Ovary (tissue), 9 donors: ENCODE data around the gene GOT2. TPM values are rescaled to one million over a fixed set of nuclear protein-coding genes. Genes with fewer than 3 reads are reported as not detected.

ENCODE experiments used
- DNase-seq, 5 donors: peaks; one replicate each; pipeline ENCODE4 v3.0.0-alpha.2; 2019 to 2020
- H3K27ac ChIP-seq, 2 donors: fragments of 200-600 bp; one replicate each; pipeline versions ENCODE4 v1.5.1 to v1.8.0; 2019 to 2022
- H3K27me3 ChIP-seq: fragments of 200-600 bp; one replicate; pipeline ENCODE4 v1.8.0; 2022
- H3K36me3 ChIP-seq: fragments of 200-600 bp; sonication (generic); one replicate; pipeline ENCODE4 v1.5.1; 2019
- H3K4me1 ChIP-seq: one replicate; pipeline ENCODE4 v1.8.1; 2013; ENCODE audit warnings: mild to moderate bottlenecking, moderate library complexity; ENCODE audit not compliant: insufficient read depth
- H3K4me3 ChIP-seq: fragments of 200-600 bp; sonication (generic); one replicate; pipeline ENCODE4 v1.5.1; 2017
- H3K9me3 ChIP-seq, 2 donors: fragments of 200-600 bp in 1 of 2; sonication (generic) in 1 of 2; one replicate each; pipeline versions ENCODE4 v1.5.1 to v1.8.1; 2013 to 2019; ENCODE audit warnings: mild to moderate bottlenecking in 1 of 2, moderate library complexity in 1 of 2
- EP300 ChIP-seq: sonication (generic); formaldehyde crosslinking; IDR thresholded peaks from one replicate; pipeline ENCODE4 v1.6.1; 2017; ENCODE audit warnings: antibody characterized with exemption
- POLR2A ChIP-seq: fragments of 450-650 bp; IDR thresholded peaks from one replicate; pipeline ENCODE4 v1.6.1; 2017; ENCODE audit warnings: antibody characterized with exemption, mild to moderate bottlenecking, moderate library complexity
- WGBS, 3 donors: extraction: QIAGEN DNeasy Blood & Tissue Kit in 1 of 3; methylation state at CpG; one replicate each; pipeline versions ENCODE4 v1.1.5 to v1.1.7; 2013 to 2017; 5-methylcytosine and 5-hydroxymethylcytosine counted together
- intact Hi-C, 4 donors: fragments of 100-400 bp; cut with DNase I; formaldehyde crosslinking; loops; one replicate each; pipeline versions ENCODE4 v1.11.0 to v1.15.1; 2022 to 2023
- polyA plus RNA-seq, 2 donors: library from polyadenylated mRNA; stranded (reverse); fragments of 200-250 nt in 1 of 2; fragments of 350-450 nt in 1 of 2; fragmentation: Illumina TruSeq in 1 of 2; extraction: RNeasy Lipid Tissue Mini Kit (QIAGEN cat#74804) in 1 of 2; gene quantifications; one replicate each; pipeline ENCODE4 v1.2.3, GENCODE V29; 2013 to 2014
- total RNA-seq, 7 donors: library from RNA; depleted of rRNA in 2 of 7; stranded (reverse); fragments of >200 nt in 2 of 7; fragmentation: NEBNext Ultra II Directional in 3 of 7; extraction: Animal tissue kit (Norgen Biotek cat#: 25700) in 3 of 7; gene quantifications; one replicate each; pipeline versions ENCODE4 v1.1.0 to v1.2.4, GENCODE V29; 2016 to 2023
- TF ChIP-seq, protein P1 (sequence below), 3 donors: fragments of 450-650 bp in 2 of 3; fragments of 200-600 bp in 1 of 3; IDR thresholded peaks; one replicate each; pipeline versions ENCODE4 v1.5.1 to v1.8.0; 2016 to 2022; ENCODE audit warnings: antibody characterized with exemption in 3 of 3, mild to moderate bottlenecking in 1 of 3
- donor health status: DM: no; HTN: no; CAD: no; lungs with moderate emphysema.
- donor health status: DM: no; HTN: no; CAD: no.
- donor health status: Bipolar disorder and iron deficiency.
- donor health status: DM: yes; HTN: yes; CAD: no.
- donor health status: DM: no; HTN: no; CAD: no.
- donor health status: DM: yes; HTN: yes; CAD: no.

Gene GOT2
- total and polyA plus RNA-seq, 9 donors, result 23.7 to 121 (median 53.9) TPM

DNA sequence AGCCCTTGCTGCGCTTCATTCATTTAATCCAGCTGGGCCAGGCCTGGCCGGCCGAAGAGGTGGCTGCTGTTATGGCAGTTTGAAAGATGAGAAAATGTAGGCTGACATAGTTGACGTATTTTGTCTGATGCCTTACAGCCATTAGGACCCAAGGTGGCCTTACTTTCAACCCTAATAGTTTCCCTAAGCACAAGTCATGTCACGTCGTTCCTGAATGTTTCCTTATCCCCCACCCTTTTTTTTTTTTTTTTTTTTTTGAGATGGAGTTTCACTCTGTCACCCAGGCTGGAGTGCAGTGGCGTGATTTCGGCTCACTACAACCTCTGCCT is 307 bp upstream of the GOT2 start:
- TF ChIP-seq, protein P1, sequence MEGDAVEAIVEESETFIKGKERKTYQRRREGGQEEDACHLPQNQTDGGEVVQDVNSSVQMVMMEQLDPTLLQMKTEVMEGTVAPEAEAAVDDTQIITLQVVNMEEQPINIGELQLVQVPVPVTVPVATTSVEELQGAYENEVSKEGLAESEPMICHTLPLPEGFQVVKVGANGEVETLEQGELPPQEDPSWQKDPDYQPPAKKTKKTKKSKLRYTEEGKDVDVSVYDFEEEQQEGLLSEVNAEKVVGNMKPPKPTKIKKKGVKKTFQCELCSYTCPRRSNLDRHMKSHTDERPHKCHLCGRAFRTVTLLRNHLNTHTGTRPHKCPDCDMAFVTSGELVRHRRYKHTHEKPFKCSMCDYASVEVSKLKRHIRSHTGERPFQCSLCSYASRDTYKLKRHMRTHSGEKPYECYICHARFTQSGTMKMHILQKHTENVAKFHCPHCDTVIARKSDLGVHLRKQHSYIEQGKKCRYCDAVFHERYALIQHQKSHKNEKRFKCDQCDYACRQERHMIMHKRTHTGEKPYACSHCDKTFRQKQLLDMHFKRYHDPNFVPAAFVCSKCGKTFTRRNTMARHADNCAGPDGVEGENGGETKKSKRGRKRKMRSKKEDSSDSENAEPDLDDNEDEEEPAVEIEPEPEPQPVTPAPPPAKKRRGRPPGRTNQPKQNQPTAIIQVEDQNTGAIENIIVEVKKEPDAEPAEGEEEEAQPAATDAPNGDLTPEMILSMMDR (IDR thresholded peaks at IDR 0.05), result no peak
- TF ChIP-seq POLR2A, result no peak
- TF ChIP-seq EP300, result no peak
- intact Hi-C loops, result no loop called here
- no peak for DNase-seq
- Histone ChIP-seq H3K4me3 (peak overlapping the region; percentile 82), H3K4me1 (peaks cover 1% of the 10 kb centered on the region), H3K27ac (peak overlapping the region in 1 of 2 donors; percentile 46), H3K9me3 (no peaks in the 10 kb centered on the region), H3K27me3 (no peaks in the 10 kb centered on the region), H3K36me3 (no peaks in the 10 kb centered on the region)
- 27 to 29% (median 27%) methylated on average over 8 of the region's 8 CpGs for WGBS, 3 donors

DNA sequence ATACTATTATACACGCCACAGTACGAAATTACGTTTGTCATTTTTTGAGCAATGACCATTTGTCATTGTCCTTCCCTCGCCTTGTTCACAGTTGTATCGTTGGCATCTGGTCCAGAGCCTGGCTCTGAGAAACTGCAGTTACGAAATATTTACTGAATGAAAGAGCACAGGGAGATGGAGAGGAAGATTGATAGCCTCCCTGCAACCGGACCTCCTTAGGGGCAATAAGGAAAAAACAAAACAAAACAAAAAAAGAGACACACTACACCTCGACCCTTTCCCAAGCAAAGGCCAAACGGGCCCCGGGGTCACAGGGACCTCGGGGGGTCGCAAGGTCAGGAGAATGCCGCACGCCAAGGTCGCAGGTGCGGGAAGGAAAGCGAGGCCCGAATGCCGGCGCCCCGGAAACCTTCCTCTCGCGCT is 857 bp downstream of the GOT2 start:
- DNase-seq, result no peak
- H3K4me3 ChIP-seq, result peak overlapping the region; percentile 82
- no peaks in the 10 kb centered on the region for H3K9me3 ChIP-seq
- H3K27me3 ChIP-seq, result no peaks in the 10 kb centered on the region
- TF ChIP-seq, protein P1 (IDR thresholded peaks at IDR 0.05), result no peak
- no peak for TF ChIP-seq POLR2A
- TF ChIP-seq EP300, result no peak
- WGBS, 3 donors, result 2 to 4% (median 4%) methylated on average over 23 of the region's 23 CpGs
- H3K4me1 ChIP-seq, result peaks cover 1% of the 10 kb centered on the region
- peak overlapping the region in 1 of 2 donors; percentile 46 for H3K27ac ChIP-seq
- intact Hi-C loops, result no loop called here
- no peaks in the 10 kb centered on the region for H3K36me3 ChIP-seq

DNA sequence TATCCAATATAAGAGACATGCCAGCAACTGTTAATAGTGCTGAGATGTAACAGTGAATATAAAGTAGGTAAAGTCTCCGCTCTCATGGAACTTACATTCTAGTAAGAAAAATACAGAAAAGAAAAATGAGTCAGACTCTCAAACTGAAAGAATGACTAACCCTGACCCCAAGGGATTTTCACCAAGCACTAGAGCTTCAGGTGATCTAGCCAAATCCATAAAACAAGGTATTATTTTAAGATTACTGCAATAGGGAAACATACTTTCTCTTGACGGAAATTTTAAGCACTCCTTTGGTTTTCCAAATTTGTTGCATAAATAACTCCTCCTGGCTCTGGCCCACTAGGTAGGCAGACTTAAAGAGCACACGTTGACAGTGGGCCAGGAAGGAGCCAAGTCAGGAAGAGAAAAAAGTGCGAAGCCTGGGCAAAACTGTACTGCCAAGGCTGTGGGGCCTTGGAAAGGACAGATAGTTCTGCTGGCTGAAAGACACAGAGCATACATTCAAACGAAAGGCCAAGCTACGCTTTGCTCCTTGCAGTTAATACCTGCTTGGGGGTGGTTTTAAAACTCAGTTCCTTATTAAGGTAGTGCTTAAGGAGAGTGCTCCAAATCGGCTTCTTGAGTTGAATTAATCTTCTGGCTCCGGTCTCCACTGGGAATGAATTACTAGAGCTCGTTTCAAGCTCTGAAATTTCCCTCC is 1.4 kb downstream of the GOT2 start:
- Histone ChIP-seq H3K27ac (no peak overlapping the region), H3K27me3 (no peaks in the 10 kb centered on the region), H3K4me1 (peaks cover 1% of the 10 kb centered on the region), H3K9me3 (no peaks in the 10 kb centered on the region), H3K36me3 (no peaks in the 10 kb centered on the region), H3K4me3 (peak overlapping the region; percentile 82)
- intact Hi-C loops, result no loop called here
- 41 to 45% (median 44%) methylated on average over 9 of the region's 9 CpGs for WGBS, 3 donors
- no peak for DNase-seq
- TF ChIP-seq, protein P1 (IDR thresholded peaks at IDR 0.05), result no peak
- TF ChIP-seq POLR2A (no peak), EP300 (no peak)

DNA sequence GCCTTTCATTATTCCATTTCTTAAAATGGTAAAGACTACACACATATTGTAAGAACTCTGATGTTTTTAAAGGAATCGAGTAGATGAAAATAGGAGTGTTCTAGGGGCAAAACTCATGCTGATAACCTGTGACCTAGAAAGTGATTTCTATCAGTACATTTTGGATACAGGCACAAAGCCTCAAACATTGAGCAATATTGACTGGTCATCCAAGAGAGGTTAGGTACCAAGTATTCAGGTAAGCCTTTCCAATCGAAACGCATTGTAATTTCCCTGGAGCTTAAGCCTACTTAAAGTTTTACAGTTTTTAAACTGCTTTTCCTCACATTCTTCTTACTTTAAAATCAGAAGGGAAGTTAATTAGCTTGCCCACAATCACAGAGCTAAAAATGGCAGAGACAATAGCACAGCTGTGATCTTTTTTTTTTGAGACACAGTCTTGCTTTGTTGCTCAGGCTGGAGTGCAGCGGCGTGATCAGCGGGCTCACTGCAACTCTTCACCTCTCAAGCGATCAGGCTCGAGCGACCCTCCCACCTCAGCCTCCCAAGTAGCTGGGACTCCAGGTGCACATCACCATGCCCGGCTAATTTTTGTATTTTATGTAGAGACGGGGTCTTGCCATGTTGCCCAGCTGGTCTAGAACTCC is 3.3 kb downstream of the GOT2 start:
- Histone ChIP-seq H3K27ac (no peak overlapping the region), H3K27me3 (no peaks in the 10 kb centered on the region), H3K36me3 (no peaks in the 10 kb centered on the region), H3K9me3 (no peaks in the 10 kb centered on the region), H3K4me3 (no peak overlapping the region), H3K4me1 (peaks cover 1% of the 10 kb centered on the region)
- 91 to 95% (median 95%) methylated on average over 11 of the region's 11 CpGs for WGBS, 3 donors
- TF ChIP-seq, protein P1 (IDR thresholded peaks at IDR 0.05), result no peak
- no peak for TF ChIP-seq EP300
- DNase-seq, result no peak
- intact Hi-C loops, result no loop called here
